Motor neuron (in vitro differentiated cells): Measurements from ENCODE around the gene PLCXD3. TPM values are rescaled to one million over a fixed set of nuclear protein-coding genes. Genes with fewer than 3 reads are reported as not detected.
A peak's percentile ranks its signal among the peaks of the same experiment; 100 is the strongest.
"Not testable (repeated sequence)": the region's sequence is repeated elsewhere in the genome, so short reads cannot be mapped to it uniquely, and the experiment has no call there.

ENCODE experiments used
- ATAC-seq, 8 experiments: fragments of 200-7000 bp; cut with Tn5 transposase; replicated peaks in 6 of 8; 2 replicates each; pipeline ENCODE4 v1.8.0; 2021; ENCODE audit warnings: mild to moderate bottlenecking in 8 of 8, moderate library complexity in 8 of 8
- H3K27ac ChIP-seq, 2 donors: fragments of 250-450 bp; sonication (Bioruptor Pico); 2 replicates each; pipeline ENCODE4 v1.9.0; 2021; ENCODE audit warnings: antibody characterized with exemption in 2 of 2, mild to moderate bottlenecking in 2 of 2, moderate library complexity in 1 of 2
- H3K4me1 ChIP-seq, 2 donors: fragments of 250-450 bp; sonication (Bioruptor Pico); replicated peaks in 1 of 2; 2 replicates each; pipeline ENCODE4 v1.6.1; 2021; ENCODE audit warnings: antibody characterized with exemption in 2 of 2, mild to moderate bottlenecking in 2 of 2, moderate library complexity in 1 of 2
- H3K4me3 ChIP-seq, 5 donors: fragments of 250-450 bp; sonication (Bioruptor Pico); 2 replicates each; pipeline ENCODE4 v1.9.0; 2021; ENCODE audit warnings: antibody characterized with exemption in 5 of 5, mild to moderate bottlenecking in 5 of 5, moderate library complexity in 4 of 5
- WGBS, 10 experiments: fragments of 450-650 bp; shearing (Covaris generic); methylation state at CpG; one replicate each; pipeline ENCODE4 v1.0.0; 2022; 5-methylcytosine and 5-hydroxymethylcytosine counted together
- in situ Hi-C, 9 experiments: fragments of 400-800 bp; cut with MboI; loops; one replicate each; pipeline ENCODE4 v1.15.0; 2021; ENCODE audit warnings: low sequenced_read_pairs in 9 of 9, low pct_unique_long_range_greater_than_20kb in 2 of 9; ENCODE audit not compliant: unreplicated experiment in 9 of 9
- total RNA-seq, 8 experiments: library from RNA; unstranded; fragments of 300-600 nt; gene quantifications; 2 replicates each; pipeline versions ENCODE4 v1.2.3 to v1.2.4, GENCODE V29; 2022

Gene PLCXD3
- total RNA-seq, 8 experiments from 2014 or later, result 0.14 to 2.9 (median 0.70) TPM

DNA sequence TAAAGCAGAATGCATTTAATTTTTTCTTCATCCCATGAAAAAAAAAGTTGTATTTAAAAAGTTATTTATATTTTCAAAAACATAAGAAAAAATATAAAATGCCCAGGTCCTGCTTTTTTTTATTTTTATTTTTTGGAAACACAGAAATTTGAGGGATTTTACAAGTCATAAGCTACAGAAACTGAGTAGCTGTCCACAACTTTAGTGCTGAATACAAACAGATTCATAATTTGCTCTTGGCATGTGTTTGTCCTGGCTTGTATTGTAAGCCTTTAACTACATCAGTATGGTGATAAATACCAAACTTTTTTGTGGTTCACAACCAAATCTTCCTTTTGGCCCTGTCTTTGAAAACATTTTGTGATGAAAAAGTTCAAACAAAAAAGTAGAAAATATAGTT, 7.5 kb upstream of the PLCXD3 start:
- no peaks in the 10 kb centered on the region for H3K4me1 ChIP-seq
- in situ Hi-C loops, result loop anchor here in 1 of 9 experiments (25.0 kb wide), 1 partner anchor 606 kb away; the partner anchor contains the start of gene C7

DNA sequence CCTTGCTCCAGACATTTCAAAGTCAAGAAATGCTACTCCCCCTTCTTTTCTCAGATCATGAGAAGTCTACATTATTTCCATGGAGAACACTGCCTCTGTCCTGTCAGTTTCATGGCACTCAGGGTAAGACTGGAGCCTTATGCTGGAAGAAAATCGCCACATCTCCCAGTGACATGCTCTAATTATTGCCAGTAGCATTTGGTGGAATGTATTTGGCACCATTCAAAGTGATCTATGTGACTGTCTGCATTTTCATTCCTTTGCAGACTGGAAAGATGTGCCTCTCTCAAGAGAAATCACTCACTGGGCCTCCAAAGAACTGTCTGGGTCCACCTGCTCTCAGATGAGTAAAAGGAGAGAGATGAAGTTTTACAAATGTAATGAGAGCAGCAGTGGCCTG, 840 bp upstream of the PLCXD3 start:
- Histone ChIP-seq H3K4me3 (no peak overlapping the region), H3K4me1 (peaks cover 0 to 2% of the 10 kb centered on the region in 2 donors), H3K27ac (no peak overlapping the region)
- no peak for ATAC-seq
- WGBS, 10 experiments, result 83 to 100% (median 88%) methylated on average over 1 of the region's 1 CpG; no CpG with 5 or more reads in 7 of the 10 experiments
- in situ Hi-C loops, result loop anchor here in 1 of 9 experiments (25.0 kb wide), 1 partner anchor 599 kb away; the partner anchor contains the start of gene C7

More for the DNA sequence above, 7.5 kb upstream of the PLCXD3 start:
- no peak overlapping the region for H3K4me3 ChIP-seq
- ATAC-seq, result no peak
- H3K27ac ChIP-seq, result no peak overlapping the region

DNA sequence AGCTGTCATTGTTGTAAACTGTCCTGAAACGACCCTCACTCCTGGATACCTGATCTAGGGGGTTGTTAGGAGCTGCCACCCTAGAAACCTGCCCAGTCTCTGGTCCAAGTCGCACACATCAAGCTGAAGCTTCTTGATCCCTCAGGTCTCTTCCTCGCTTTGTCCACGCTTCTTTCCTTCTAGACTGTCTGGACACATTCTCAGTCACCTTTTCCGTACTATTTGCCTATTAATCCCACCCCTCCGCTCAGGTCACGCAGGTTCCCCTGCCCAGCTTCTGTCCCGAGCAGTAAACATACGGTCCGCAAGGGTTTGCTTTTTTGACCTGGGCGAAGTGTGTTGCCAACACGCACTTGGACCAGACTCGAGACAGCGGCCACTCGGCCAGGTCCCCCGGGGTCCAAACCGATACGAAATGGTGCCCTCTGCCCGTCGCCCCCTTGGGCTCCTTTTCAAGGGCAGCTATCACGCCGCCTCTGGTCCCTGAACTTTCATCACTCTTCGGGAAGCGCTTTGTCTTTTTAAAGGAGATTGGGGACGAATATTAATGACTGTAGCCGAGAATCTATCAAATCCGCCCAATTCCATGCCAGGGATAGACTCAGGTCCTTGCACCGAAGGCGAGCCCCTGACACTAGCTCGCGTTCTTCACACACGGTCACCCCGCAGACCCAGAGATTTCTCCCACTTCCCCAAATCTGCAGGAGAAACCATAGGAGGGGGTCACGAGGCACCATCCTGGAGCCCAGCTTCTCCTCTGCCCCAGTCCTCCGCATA, 814 bp downstream of the PLCXD3 start:
- no peak for ATAC-seq
- Histone ChIP-seq H3K27ac (no peak overlapping the region), H3K4me3 (peak overlapping the region; percentile 28 to 59 (median 48)), H3K4me1 (peaks cover 0 to 2% of the 10 kb centered on the region in 2 donors)
- in situ Hi-C loops, result loop anchor here in 1 of 9 experiments (25.0 kb wide), 1 partner anchor 597 kb away; the partner anchor contains the start of gene C7
- WGBS, 10 experiments, result 0 to 43% (median 33%) methylated on average over 1 to 12 of the region's 35 CpGs; no CpG with 5 or more reads in 5 of the 10 experiments

DNA sequence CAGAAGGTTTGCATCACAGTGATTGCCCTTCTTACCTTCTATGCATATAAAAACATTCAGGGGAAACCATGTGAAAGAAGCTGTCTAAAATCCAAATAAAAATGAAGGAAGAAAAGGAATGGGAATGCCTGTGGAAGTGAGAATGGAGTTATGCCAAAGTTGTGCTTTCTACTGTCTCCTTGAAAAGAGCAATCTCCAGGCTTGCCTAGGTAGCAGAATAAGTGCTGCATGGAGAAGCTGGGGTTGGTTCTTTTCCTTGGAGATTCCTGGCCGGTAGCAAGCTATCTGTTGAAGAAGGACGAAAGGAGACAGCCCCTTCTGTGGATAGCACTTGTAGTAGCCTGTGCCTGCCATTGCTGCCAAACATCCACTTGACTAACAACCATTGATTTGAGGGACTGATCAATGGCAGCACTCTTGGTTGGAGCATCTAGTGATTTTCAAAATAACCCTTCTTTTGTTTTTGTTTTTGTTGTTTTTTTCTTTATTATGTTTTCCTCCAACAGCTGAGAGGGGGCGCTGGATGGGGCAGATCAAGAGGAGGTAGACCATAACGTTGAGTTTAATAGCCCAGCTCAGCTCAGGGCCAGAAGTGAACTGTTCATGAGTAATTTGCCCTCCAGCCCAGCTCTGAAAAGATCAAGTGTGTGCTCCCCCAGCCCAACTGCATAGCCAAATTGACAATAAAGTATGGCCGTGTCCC, 1.6 kb downstream of the PLCXD3 start:
- Histone ChIP-seq H3K27ac (no peak overlapping the region), H3K4me1 (peaks cover 0 to 2% of the 10 kb centered on the region in 2 donors), H3K4me3 (no peak overlapping the region)
- WGBS, 10 experiments, result 17 to 100% (median 58%) methylated on average over 1 to 5 of the region's 5 CpGs; no CpG with 5 or more reads in 3 of the 10 experiments
- in situ Hi-C loops, result loop anchor here in 1 of 9 experiments (25.0 kb wide), 1 partner anchor 597 kb away; the partner anchor contains the start of gene C7
- ATAC-seq, result no peak

DNA sequence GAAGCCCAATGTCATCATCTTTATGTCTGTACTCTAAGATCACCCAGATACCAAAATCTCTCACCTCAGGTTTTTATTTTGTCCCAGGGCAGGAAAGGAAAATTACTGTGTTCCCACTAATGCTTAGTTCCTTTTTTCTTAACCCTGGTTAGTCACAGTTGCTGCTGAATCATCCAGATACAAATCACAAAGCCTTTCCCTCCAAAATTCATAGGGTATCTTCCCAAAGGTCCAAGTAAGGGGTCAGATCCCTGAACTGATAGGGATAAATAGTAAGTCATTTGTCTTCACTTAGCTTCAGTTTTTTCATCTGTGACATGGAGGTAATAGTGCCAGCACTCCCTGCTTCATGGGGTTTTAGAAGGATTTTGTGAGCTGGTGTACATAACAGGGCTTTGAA, 2.2 kb downstream of the PLCXD3 start:
- no peak for ATAC-seq
- Histone ChIP-seq H3K27ac (no peak overlapping the region), H3K4me1 (peaks cover 0 to 2% of the 10 kb centered on the region in 2 donors), H3K4me3 (no peak overlapping the region)
- in situ Hi-C loops, result loop anchor here in 1 of 9 experiments (25.0 kb wide), 1 partner anchor 596 kb away; the partner anchor contains the start of gene C7

DNA sequence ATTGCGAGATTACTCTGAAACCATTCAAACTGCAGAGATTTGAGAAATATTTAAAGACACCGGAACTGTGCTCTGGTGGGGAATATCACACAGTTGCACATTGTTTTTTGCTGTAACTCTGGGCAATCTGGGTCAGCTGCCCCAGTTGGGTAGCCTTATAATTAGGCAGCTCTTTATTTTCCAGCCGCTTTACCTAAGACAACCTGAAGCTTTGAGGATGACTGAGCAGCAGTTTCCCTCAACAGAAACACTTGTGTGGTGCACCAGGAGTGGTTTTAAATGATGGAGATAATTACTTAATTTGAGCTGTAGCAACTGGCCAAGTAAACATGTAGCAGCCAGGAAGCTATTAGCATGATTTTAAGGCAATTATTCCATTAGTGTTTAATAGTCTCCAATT, 2.9 kb downstream of the PLCXD3 start:
- WGBS, 10 experiments, result 0 to 100% (median 80%) methylated on average over 1 to 3 of the region's 3 CpGs; no CpG with 5 or more reads in 3 of the 10 experiments
- no peak overlapping the region for H3K27ac ChIP-seq
- ATAC-seq, result no peak
- H3K4me1 ChIP-seq, result peaks cover 0 to 2% of the 10 kb centered on the region in 2 donors
- in situ Hi-C loops, result loop anchor here in 1 of 9 experiments (25.0 kb wide), 1 partner anchor 595 kb away; the partner anchor contains the start of gene C7
- no peak overlapping the region for H3K4me3 ChIP-seq

DNA sequence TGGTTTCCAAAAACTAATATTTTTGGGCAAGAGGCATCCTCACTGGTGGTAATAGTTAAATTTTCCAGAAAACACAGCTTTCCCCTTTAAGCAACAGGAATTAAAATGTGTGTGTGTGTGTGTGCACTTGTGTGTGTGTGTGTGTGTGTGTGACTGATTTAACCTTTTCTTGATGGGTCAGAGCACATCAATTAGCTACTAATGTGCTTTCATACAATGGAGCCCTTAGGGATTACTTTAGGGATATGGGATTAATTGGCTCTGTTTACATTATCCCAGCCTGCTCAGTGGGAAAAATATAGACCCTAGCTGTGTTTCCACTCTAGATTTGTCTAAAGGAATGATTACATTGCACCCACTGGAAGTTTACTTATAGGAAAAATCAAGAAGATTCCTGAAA, 6.5 kb downstream of the PLCXD3 start:
- H3K27ac ChIP-seq, result no peak overlapping the region
- no peak overlapping the region for H3K4me3 ChIP-seq
- in situ Hi-C loops, result loop anchor here in 1 of 9 experiments (25.0 kb wide), 1 partner anchor 592 kb away; the partner anchor contains the start of gene C7
- ATAC-seq, result peak in 3 of 8 experiments; percentile 17 to 35 (median 20)
- H3K4me1 ChIP-seq, result no peaks in the 10 kb centered on the region

DNA sequence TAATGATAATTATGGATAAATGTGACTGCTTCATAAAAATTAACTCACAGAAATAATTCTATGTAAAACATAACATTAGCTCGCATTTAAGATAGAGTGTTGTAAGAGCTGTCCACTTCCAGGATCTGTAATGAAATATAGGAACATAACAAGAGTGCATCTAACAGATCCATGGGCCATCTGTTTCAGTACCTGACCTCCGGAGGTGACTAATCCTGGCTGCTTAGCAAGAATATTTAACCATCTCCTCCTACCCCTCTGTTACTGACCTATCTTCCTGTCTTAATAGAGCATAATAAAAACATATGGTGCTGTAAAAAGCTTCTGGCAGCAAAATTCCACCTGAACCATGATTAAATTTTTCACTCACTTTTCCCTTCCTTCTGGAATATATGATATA, 7.1 kb downstream of the PLCXD3 start:
- 0 to 81% (median 53%) methylated on average over 1 to 2 of the region's 2 CpGs; no CpG with 5 or more reads in 3 of the 10 experiments for WGBS, 10 experiments
- ATAC-seq, result peak in 4 of 8 experiments; percentile 42 to 76 (median 52)
- in situ Hi-C loops, result loop anchor here in 1 of 9 experiments (25.0 kb wide), 1 partner anchor 591 kb away; the partner anchor contains the start of gene C7
- Histone ChIP-seq H3K4me3 (no peak overlapping the region), H3K27ac (no peak overlapping the region), H3K4me1 (no peaks in the 10 kb centered on the region)

DNA sequence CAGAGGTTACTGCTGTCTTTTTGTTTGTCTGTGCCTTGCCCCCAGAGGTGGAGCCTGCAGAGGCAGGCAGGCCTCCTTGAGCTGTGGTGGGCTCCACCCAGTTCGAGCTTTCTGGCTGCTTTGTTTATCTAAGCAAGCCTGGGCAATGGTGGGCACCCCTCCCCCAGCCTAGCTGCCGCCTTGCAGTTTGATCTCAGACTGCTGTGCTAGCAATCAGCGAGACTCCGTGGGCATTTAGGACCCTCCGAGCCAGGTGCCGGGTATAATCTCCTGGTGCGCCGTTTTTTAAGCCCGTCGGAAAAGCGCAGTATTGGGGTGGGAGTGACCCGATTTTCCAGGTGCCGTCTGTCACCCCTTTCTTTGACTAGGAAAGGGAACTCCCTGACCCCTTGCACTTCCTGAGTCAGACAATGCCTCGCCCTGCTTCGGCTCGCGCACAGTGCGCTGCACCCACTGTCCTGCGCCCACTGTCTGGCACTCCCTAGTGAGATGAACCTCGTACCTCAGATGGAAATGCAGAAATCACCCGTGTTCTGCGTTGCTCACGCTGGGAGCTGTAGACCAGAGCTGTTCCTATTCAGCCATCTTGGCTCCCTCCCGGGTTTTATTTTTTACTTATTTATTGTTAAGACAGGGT, 16.8 kb downstream of the PLCXD3 start:
- WGBS, 10 experiments, result 33 to 100% (median 83%) methylated on average over 1 to 3 of the region's 24 CpGs; no CpG with 5 or more reads in 5 of the 10 experiments
- H3K4me3 ChIP-seq, ATAC-seq, H3K27ac ChIP-seq, H3K4me1 ChIP-seq, in situ Hi-C loops: not testable (repeated sequence)

DNA sequence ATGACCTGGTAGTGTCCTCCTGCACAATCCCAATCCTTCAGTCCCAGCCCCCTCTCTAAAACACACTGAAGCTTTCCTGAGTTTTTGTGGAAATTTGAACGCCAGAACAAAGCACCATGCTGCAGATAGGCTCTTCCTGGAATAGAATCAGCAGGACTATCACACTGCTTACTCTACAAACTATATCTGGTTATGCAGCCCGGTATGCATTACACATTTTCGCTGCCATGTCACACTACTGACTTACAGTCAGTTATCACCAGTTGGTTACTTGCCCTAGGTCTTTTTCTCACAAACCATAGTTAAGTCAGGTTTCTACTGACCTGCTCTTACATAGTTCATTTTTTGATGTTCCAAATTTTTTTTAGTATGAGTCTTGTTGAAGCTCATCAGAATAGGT, 24.9 kb downstream of the PLCXD3 start:
- in situ Hi-C loops, result no loop called here
- H3K4me3 ChIP-seq, result no peak overlapping the region
- H3K27ac ChIP-seq, result no peak overlapping the region
- ATAC-seq, result no peak
- H3K4me1 ChIP-seq, result no peaks in the 10 kb centered on the region
- 0 to 92% (median 63%) methylated on average over 1 to 3 of the region's 3 CpGs for WGBS, 10 experiments

DNA sequence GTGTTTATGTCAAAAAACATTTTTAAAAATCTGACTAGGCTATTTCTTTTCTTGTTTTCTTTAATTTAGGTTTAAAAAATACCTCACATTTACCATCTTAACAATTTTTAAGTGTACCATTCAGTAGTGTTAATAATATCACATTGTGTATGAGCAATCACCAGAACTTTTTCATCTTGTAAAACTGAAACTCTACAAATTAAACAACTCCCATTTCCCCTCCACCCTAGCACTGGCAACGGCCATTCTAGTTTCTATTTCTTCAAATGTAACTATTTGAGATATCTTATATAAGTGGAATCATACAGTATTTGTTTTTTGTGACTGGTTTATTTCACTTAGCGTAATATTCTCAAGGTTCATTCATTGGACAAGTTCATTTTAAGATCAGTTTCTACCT, 27.7 kb downstream of the PLCXD3 start:
- 0 to 89% (median 54%) methylated on average over 2 of the region's 2 CpGs; no CpG with 5 or more reads in 1 of the 10 experiments for WGBS, 10 experiments
- Histone ChIP-seq H3K4me3 (no peak overlapping the region), H3K4me1 (no peaks in the 10 kb centered on the region), H3K27ac (no peak overlapping the region)
- in situ Hi-C loops, result no loop called here
- ATAC-seq, result no peak

DNA sequence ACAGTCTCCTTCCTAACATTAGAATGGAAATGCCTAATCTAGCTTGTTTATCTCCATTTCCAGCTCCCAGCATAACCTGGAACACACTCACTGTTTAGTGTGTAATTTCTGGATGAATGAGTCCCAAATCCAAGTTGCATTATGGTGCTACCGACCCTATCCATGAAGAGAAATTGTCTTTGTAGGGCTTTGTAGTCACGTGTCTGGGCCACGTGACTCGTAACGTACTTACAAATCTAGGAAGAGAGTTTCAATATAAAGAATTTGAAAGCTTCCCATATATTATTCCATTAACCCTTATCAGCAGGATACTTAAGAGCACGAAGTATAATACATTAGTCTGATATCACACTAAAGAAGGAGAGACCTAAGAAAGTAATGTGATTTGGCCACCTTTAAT, 28.2 kb downstream of the PLCXD3 start:
- Histone ChIP-seq H3K4me3 (no peak overlapping the region), H3K4me1 (no peaks in the 10 kb centered on the region), H3K27ac (no peak overlapping the region)
- no peak for ATAC-seq
- WGBS, 10 experiments, result 13 to 94% (median 80%) methylated on average over 1 to 6 of the region's 6 CpGs; no CpG with 5 or more reads in 1 of the 10 experiments
- in situ Hi-C loops, result no loop called here
